Gastroesophageal sphincter (tissue), 4 donors: ENCODE data around the gene SLC17A3. TPM values are rescaled to one million over a fixed set of nuclear protein-coding genes. Genes with fewer than 3 reads are reported as not detected.

ENCODE experiments used
- ATAC-seq: fragments of 150-250 bp; one replicate; pipeline ENCODE4 v1.9.1; 2016; ENCODE audit warnings: mild to moderate bottlenecking, moderate library complexity
- H3K27ac ChIP-seq, 4 donors: fragments of 200-600 bp; sonication (generic) in 3 of 4; 1 replicate in 3 of 4; 2 replicates in 1 of 4; pipeline ENCODE4 v1.5.1; 2016 to 2019
- H3K27me3 ChIP-seq: fragments of 200-600 bp; sonication (generic); one replicate; pipeline ENCODE4 v1.5.1; 2019
- H3K36me3 ChIP-seq, 2 donors: fragments of 200-600 bp; sonication (generic); one replicate each; pipeline ENCODE4 v1.5.1; 2019; ENCODE audit warnings: control low read depth in 1 of 2
- H3K4me1 ChIP-seq, 3 donors: fragments of 200-600 bp; sonication (generic); 1 replicate in 2 of 3; 2 replicates in 1 of 3; pipeline ENCODE4 v1.5.1; 2016 to 2019; ENCODE audit warnings: control low read depth in 2 of 3
- H3K4me3 ChIP-seq, 2 donors: fragments of 200-600 bp; sonication (generic); one replicate each; pipeline ENCODE4 v1.5.1; 2019; ENCODE audit warnings: mild to moderate bottlenecking in 1 of 2, moderate library complexity in 1 of 2
- H3K9me3 ChIP-seq, 3 donors: fragments of 200-600 bp; sonication (generic); one replicate each; pipeline ENCODE4 v1.5.1; 2017 to 2019; ENCODE audit warnings: control low read depth in 2 of 3
- CTCF ChIP-seq, 4 experiments: fragments of 200-600 bp in 2 of 4; fragments of 450-650 bp in 2 of 4; sonication (generic) in 1 of 4; IDR thresholded peaks; one replicate each; pipeline ENCODE4 v1.5.1; 2017 to 2019; ENCODE audit warnings: antibody characterized with exemption in 4 of 4, mild to moderate bottlenecking in 2 of 4, moderate library complexity in 2 of 4
- EP300 ChIP-seq: sonication (generic); formaldehyde crosslinking; IDR thresholded peaks from one replicate; pipeline ENCODE4 v1.6.1; 2017; ENCODE audit warnings: antibody characterized with exemption, mild to moderate bottlenecking
- POLR2A ChIP-seq, 2 donors: fragments of 450-650 bp; IDR thresholded peaks; one replicate each; pipeline ENCODE4 v1.6.1; 2017; ENCODE audit warnings: antibody characterized with exemption in 2 of 2, mild to moderate bottlenecking in 2 of 2, moderate library complexity in 1 of 2
- POLR2AphosphoS5 ChIP-seq: sonication (generic); formaldehyde crosslinking; IDR thresholded peaks from one replicate; pipeline ENCODE4 v1.6.1; 2017; ENCODE audit warnings: antibody characterized with exemption
- WGBS, 2 donors: methylation state at CpG; one replicate each; pipeline ENCODE4 v1.1.5; 2018; ENCODE audit warnings: low coverage in 1 of 2; 5-methylcytosine and 5-hydroxymethylcytosine counted together
- total RNA-seq, 4 donors: library from RNA; depleted of rRNA; stranded (reverse); fragments of >200 nt; gene quantifications; one replicate each; pipeline ENCODE4 v1.1.0, GENCODE V29; 2016

The SLC17A3 gene
- total RNA-seq, 4 donors from 2014 or later: not detected

- H3K36me3 ChIP-seq: no peaks in the 10 kb centered on the region
- no peak within 1 kb of the TSS for H3K27ac ChIP-seq
- H3K4me3 ChIP-seq: no peak within 1 kb of the TSS
- H3K27me3 ChIP-seq: no peaks in the 10 kb centered on the region
- no peaks in the 10 kb centered on the region for H3K9me3 ChIP-seq
- no peak for ATAC-seq
- H3K4me1 ChIP-seq: no peaks in the 10 kb centered on the region
- TF ChIP-seq CTCF (IDR thresholded peaks at IDR 0.05) (no peak), POLR2A (IDR thresholded peaks at IDR 0.05) (no peak), EP300 (no peak), POLR2AphosphoS5 (no peak)
- WGBS, 2 donors: 68 to 69% methylated on average over 7 to 8 of the region's 8 CpGs
These were observed 42.3 kb downstream of the SLC17A3 start, which contains the start of gene SLC17A1 for GRCh38 chr6:25831532-25832306. TSS of gene SLC17A1 (minus strand) at chr6:25832052. CDS start at chr6:25830557, 1,495 bp downstream.

GRCh38 chr6:25830458-25830857, 43.6 kb downstream of the SLC17A3 start:
- Histone ChIP-seq H3K4me1 (no peaks in the 10 kb centered on the region), H3K9me3 (no peaks in the 10 kb centered on the region), H3K27me3 (no peaks in the 10 kb centered on the region), H3K4me3 (no peak overlapping the region), H3K36me3 (no peaks in the 10 kb centered on the region), H3K27ac (no peak overlapping the region)
- TF ChIP-seq POLR2AphosphoS5 (no peak), CTCF (IDR thresholded peaks at IDR 0.05) (no peak), POLR2A (IDR thresholded peaks at IDR 0.05) (no peak), EP300 (no peak)
- ATAC-seq: no peak
- 51 to 60% methylated on average over 3 to 4 of the region's 4 CpGs for WGBS, 2 donors

- 80 to 85% methylated on average over 1 of the region's 1 CpG for WGBS, 2 donors
- H3K36me3 ChIP-seq: no peaks in the 10 kb centered on the region
- H3K4me3 ChIP-seq: no peak overlapping the region
- H3K27ac ChIP-seq: no peak overlapping the region
- TF ChIP-seq POLR2A (IDR thresholded peaks at IDR 0.05) (no peak), EP300 (no peak), CTCF (IDR thresholded peaks at IDR 0.05) (no peak), POLR2AphosphoS5 (no peak)
- no peaks in the 10 kb centered on the region for H3K27me3 ChIP-seq
- H3K4me1 ChIP-seq: no peaks in the 10 kb centered on the region
- ATAC-seq: no peak
- H3K9me3 ChIP-seq: no peaks in the 10 kb centered on the region
These were observed 44.7 kb downstream of the SLC17A3 start for GRCh38 chr6:25829375-25829774.

- no peak for TF ChIP-seq POLR2AphosphoS5
- no peak for TF ChIP-seq EP300
- TF ChIP-seq POLR2A (IDR thresholded peaks at IDR 0.05): no peak
- no peak for TF ChIP-seq CTCF (IDR thresholded peaks at IDR 0.05)
- no peak for ATAC-seq
- H3K4me1 ChIP-seq: no peaks in the 10 kb centered on the region
- H3K9me3 ChIP-seq: no peaks in the 10 kb centered on the region
- no peak overlapping the region for H3K4me3 ChIP-seq
- no peaks in the 10 kb centered on the region for H3K36me3 ChIP-seq
- H3K27me3 ChIP-seq: peaks cover 7% of the 10 kb centered on the region
- no peak overlapping the region for H3K27ac ChIP-seq
These were observed 52.7 kb downstream of the SLC17A3 start for GRCh38 chr6:25821341-25821740.

GRCh38 chr6:25816252-25816651, 57.8 kb downstream of the SLC17A3 start:
- Histone ChIP-seq H3K4me3 (no peak overlapping the region), H3K27me3 (peaks cover 7% of the 10 kb centered on the region), H3K9me3 (peaks cover 0 to 5% (median 0%) of the 10 kb centered on the region in 3 donors), H3K27ac (no peak overlapping the region), H3K36me3 (no peaks in the 10 kb centered on the region), H3K4me1 (no peaks in the 10 kb centered on the region)
- no peak for TF ChIP-seq EP300
- TF ChIP-seq POLR2A (IDR thresholded peaks at IDR 0.05): no peak
- TF ChIP-seq CTCF (IDR thresholded peaks at IDR 0.05): no peak
- TF ChIP-seq POLR2AphosphoS5: no peak
- 71% methylated on average over 2 of the region's 2 CpGs; no CpG with 5 or more reads in 1 of the 2 donors for WGBS, 2 donors
- no peak for ATAC-seq
